Measurements from ENCODE around the gene COMMD1. TPM values are rescaled to one million over a fixed set of nuclear protein-coding genes. Genes with fewer than 3 reads are reported as not detected.

The COMMD1 gene
- total and polyA plus RNA-seq, 2 donors (not counting 3 experiments of a cell fraction or from before 2014, with no cell fraction given): 39.5 to 57.1 TPM

- FAIRE-seq: no peak
Observed at GRCh38 chr2:62102402-62102920, 197.0 kb downstream of the COMMD1 start.

More at GRCh38 chr2:62102402-62102920, 197.0 kb downstream of the COMMD1 start:
- dilution Hi-C loops (cut with MboI; ENCODE audit: extremely low pct_ligation_motif_present, low sequenced_read_pairs): no loop called here
- Histone ChIP-seq H3K4me2 (ENCODE audit: insufficient read depth, low read length) (no peak overlapping the region), H3K9ac (replicated peaks; ENCODE audit: extremely low read depth, insufficient read depth, low read length) (no peak overlapping the region), H3K4me3 (replicated peaks in 1 of 3; ENCODE audit: insufficient read depth in 1 of 3, low read depth in 1 of 3, low read length in 3 of 3) (no peak overlapping the region), H3K36me3 (ENCODE audit: control insufficient read depth in 2 of 2, extremely low read depth in 1 of 2, insufficient read depth in 2 of 2, low read length in 2 of 2) (no peaks in the 10 kb centered on the region), H3K79me2 (ENCODE audit: control insufficient read depth, insufficient read depth, low read length) (no peaks in the 10 kb centered on the region), H3K4me1 (ENCODE audit: control insufficient read depth, extremely low read depth, insufficient read depth, low read length) (no peaks in the 10 kb centered on the region), H4K20me1 (replicated peaks; ENCODE audit: control insufficient read depth, extremely low read depth, insufficient read depth, low read length) (no peaks in the 10 kb centered on the region), H3K9me1 (replicated peaks; ENCODE audit: control insufficient read depth, extremely low read depth, insufficient read depth, low read length) (no peaks in the 10 kb centered on the region), H3K9me3 (replicated peaks; ENCODE audit: control insufficient read depth, insufficient read depth, low read length) (no peaks in the 10 kb centered on the region), H3K27ac (ENCODE audit: insufficient read depth, low read depth, low read length) (no peak overlapping the region), H2AFZ (ENCODE audit: low read depth, low read length) (no peak overlapping the region), H3K27me3 (ENCODE audit: control insufficient read depth in 2 of 2, insufficient read depth in 2 of 2, low read length in 2 of 2) (no peaks in the 10 kb centered on the region)
- ChIA-PET POLR2A (no interaction called here), CTCF (no interaction called here)
- intact Hi-C loops (cut with micrococcal nuclease): no loop called here
- BruUV-seq (replicated peaks): no TSS peak
- TF ChIP-seq EZH2 (IDR thresholded peaks at IDR 0.05; ENCODE audit: borderline replicate concordance, low read depth, low read length, severe bottlenecking) (no peak), GATA2 (IDR thresholded peaks at IDR 0.05; ENCODE audit: insufficient read depth, insufficient read length, low read depth, low read length) (no peak), POLR2AphosphoS5 (IDR thresholded peaks at IDR 0.05; ENCODE audit: insufficient read depth, low read depth, low read length) (no peak), MYC (IDR thresholded peaks at IDR 0.05; ENCODE audit: low read depth, low read length) (no peak), FOS (IDR thresholded peaks at IDR 0.05; ENCODE audit: borderline replicate concordance, insufficient read depth, low read length) (no peak), POLR2A (IDR thresholded peaks at IDR 0.05; ENCODE audit: low read depth, low read length) (no peak), JUN (IDR thresholded peaks at IDR 0.05; ENCODE audit: borderline replicate concordance, insufficient read depth, insufficient read length, low read depth) (no peak)
- TF ChIP-seq, protein P1, sequence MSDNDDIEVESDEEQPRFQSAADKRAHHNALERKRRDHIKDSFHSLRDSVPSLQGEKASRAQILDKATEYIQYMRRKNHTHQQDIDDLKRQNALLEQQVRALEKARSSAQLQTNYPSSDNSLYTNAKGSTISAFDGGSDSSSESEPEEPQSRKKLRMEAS (IDR thresholded peaks at IDR 0.05; ENCODE audit: insufficient read depth, insufficient read length): no peak
- TF ChIP-seq, protein P2, sequence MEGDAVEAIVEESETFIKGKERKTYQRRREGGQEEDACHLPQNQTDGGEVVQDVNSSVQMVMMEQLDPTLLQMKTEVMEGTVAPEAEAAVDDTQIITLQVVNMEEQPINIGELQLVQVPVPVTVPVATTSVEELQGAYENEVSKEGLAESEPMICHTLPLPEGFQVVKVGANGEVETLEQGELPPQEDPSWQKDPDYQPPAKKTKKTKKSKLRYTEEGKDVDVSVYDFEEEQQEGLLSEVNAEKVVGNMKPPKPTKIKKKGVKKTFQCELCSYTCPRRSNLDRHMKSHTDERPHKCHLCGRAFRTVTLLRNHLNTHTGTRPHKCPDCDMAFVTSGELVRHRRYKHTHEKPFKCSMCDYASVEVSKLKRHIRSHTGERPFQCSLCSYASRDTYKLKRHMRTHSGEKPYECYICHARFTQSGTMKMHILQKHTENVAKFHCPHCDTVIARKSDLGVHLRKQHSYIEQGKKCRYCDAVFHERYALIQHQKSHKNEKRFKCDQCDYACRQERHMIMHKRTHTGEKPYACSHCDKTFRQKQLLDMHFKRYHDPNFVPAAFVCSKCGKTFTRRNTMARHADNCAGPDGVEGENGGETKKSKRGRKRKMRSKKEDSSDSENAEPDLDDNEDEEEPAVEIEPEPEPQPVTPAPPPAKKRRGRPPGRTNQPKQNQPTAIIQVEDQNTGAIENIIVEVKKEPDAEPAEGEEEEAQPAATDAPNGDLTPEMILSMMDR (IDR thresholded peaks at IDR 0.05; ENCODE audit: extremely low read depth in 1 of 2, insufficient read depth in 1 of 2, low read depth in 1 of 2, low read length in 2 of 2): no peak
- DNase-seq (ENCODE audit: low read depth, low spot score): no peak
